ENCODE data around the gene PLSCR1.
"Not testable (repeated sequence)": the region's sequence is repeated elsewhere in the genome, so short reads cannot be mapped to it uniquely, and the experiment has no call there.

The PLSCR1 gene

GRCh38 chr3:146513386-146514051 is 30.9 kb downstream of the PLSCR1 start:
- no peak for DNase-seq (ENCODE audit: low spot score)

GRCh38 chr3:146511402-146512134 is 32.8 kb downstream of the PLSCR1 start:
- no peak for DNase-seq (ENCODE audit: low spot score)

- DNase-seq (ENCODE audit: low spot score), result no peak
These were observed 36.9 kb downstream of the PLSCR1 start for GRCh38 chr3:146507331-146508120.

DNA sequence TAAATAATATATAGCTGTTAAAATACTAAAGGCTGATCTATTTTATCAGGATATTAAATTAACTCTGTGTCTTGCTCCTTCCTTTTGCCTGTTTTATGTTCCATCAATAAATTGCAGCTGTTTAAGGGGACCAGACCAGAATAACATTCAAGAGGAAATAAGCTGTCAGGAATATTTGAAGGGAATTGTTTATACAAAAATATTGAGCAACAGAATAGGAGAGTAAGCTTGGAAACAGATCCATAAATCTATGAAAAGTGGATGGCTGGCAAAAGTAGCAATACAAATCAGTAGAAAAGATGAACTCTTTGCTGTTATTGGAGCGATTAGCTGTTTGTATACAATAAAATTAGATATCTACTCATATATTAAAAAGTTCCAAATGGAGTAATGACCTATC is 38.9 kb downstream of the PLSCR1 start:
- DNase-seq (ENCODE audit: low spot score), result no peak

DNA sequence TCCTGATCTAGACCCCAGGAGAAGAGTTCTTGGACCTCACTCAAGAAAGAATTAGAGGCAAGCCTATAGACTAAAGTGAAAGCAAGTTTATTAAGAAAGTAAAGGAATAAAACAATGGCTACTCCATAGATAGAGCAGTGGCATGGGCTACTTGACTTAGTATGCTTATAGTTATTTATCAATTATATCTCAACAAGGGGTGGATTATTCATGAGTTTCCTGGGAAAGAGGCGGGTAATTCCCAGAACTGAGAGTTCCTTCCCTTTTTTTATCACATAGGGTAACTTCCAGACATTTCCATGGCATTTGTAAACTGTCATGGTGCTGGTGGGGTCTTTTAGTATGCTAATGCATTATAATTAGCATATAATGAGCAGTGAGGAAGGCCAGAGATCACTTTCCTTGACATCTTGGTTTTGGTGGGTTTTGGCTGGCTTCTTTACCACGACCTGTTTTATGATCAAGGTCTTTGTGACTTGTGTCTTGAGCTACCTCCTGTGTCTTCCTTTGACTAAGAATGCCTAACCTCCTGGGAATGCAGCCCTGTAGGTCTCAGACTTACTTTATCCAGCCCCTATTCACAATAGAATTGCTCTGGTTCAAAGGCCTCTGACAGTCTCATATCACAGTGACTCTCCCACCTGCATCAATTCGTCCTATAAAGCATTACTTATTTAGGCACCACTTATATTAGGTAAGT is 39.8 kb downstream of the PLSCR1 start:
- DNase-seq (ENCODE audit: low spot score), result no peak

GRCh38 chr3:146503461-146504202 is 40.8 kb downstream of the PLSCR1 start:
- DNase-seq (ENCODE audit: low spot score), result peak; percentile 56

GRCh38 chr3:146502887-146503460 is 41.4 kb downstream of the PLSCR1 start:
- no peak for DNase-seq (ENCODE audit: low spot score)

DNA sequence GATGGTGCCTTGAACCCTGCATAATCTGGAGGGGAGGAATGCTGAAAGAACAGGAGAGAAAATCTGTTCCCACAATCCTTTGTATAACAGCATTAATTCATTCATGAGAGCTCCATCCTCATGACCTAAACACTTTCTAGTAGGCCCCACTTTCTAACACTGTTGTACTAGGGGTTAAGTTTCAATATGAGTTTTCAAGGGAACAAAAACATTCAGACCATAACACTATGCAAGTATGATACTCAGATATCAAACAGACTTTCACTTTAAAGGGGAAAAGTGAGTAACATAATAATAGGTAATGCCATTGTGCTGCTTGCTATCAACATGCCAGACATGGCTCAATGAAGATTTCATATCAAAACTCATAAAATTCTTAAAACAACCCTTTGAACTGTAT is 42.7 kb downstream of the PLSCR1 start:
- DNase-seq (ENCODE audit: low spot score), result no peak

DNA sequence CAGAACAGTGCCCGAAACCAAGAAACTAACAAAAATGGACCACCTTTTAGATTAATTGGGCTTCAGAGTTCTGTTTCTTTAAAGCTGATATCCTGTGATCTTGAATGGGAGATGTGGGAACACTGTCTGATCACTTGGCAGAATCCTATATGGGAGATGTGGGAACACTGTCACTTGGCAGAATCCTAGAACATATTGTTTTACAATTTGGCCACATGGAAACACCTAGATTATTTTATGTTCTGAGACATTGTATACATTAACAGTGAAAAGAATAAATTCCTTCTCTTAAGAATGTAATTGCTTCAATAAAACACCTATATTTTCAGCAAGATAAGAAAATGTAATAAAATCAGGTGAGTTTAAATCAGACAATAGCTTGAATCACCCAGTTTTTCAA is 44.7 kb downstream of the PLSCR1 start:
- no peak for DNase-seq (ENCODE audit: low spot score)

DNA sequence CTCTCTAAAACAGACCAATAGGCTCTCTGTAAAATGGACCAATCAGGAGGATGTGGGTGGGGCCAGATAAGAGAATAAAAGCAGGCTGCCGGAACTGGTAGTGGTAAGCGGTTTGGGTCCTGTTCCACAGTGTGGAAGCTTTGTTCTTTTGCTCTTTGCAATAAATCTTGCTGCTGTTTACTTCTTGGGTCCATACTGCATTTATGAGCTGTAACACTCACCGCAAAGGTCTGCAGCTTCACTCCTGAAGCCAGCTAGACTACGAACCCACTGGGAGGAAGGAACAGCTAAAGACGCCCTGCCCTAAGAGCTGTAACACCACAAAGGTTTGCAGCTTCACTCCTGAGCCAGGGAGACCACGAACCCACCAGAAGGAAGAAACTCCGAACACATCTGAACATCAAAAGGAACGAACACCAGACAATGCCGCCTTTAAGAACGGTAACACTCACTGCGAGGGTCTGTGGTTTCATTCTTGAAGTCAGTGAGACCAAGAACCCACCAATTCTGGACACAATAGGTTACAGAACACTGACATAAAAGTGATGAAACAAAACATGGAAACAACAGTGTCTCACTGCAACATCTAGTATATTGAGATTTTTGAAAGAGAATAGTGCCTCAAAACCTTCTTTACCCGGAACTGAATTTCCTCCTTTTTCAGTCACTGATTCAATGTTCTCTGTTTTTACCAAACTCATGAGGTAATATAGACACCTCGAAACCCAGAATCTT is 46.2 kb downstream of the PLSCR1 start:
- DNase-seq (ENCODE audit: low spot score), result no peak

DNA sequence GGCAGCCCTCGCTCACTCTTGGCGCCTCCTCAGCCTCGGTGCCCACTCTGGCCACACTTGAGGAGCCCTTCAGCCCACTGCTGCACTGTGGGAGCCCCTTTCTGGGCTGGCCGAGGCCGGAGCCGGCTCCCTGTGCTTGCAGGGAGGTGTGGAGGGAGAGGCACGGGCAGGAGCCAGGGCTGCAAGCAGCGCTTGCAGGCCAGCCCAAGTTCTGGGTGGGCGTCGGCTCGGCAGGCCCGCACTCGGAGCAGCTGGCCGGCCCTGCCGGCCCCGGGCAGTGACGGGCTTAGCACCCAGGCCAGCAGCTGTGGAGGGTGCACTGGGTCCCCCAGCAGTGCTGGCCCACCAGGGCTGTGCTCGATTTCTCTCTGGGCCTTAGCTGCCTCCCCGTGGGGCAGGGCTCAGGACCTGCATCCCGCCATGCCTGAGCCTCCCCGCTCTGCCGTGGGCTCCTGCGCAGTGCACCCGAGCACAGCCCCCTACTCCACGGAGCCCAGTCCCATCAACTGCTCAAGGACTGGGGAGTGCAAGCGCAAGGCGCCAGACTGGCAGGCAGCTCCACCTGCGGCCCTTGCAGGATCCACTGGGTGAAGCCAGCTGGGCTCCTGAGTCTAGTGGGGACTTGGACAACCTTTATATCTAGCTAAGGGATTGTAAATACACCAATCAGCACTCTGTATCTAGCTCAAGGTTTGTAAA is 47.1 kb downstream of the PLSCR1 start:
- DNase-seq (ENCODE audit: low spot score), result not testable (repeated sequence)

DNA sequence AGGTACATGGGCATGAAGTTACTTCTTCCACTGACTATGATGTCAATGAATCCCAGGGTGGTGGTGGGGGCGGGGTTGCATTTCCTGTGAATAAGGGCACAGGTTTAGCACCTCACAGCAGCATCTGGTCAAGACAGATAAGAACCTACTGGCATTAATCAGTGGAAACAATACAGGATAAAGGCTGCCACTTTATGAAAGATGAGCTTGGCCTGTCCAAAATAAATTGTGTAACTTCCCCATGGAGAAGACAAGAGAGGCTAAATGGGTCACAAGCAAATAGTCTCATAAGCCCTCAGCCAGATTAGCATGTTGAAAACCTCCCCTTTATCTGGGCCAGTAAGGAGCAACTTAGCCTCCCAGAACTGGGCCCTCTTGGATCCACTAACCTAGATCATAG is 47.7 kb downstream of the PLSCR1 start:
- no peak for DNase-seq (ENCODE audit: low spot score)

DNA sequence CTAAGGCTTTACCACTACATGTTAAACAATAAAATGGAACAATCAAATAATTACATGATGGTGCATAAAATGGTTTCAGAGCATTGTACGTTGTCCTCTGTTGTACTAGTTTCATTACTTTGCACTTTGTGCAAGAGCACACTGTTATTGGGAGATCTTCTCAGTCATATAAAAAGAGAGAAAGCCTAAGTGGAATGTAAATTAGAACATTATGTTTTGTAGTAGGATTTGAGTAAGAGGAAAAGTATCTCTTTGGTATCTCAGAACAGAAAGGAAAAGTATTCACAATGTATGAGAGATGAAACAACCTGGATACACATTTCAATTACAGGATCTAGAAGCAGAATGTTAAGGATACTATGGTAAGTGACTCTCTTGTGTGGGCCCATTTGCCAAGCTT is 48.2 kb downstream of the PLSCR1 start:
- DNase-seq (ENCODE audit: low spot score), result no peak

GRCh38 chr3:146493761-146494160 is 50.6 kb downstream of the PLSCR1 start:
- DNase-seq (ENCODE audit: low spot score), result no peak

- DNase-seq (ENCODE audit: low spot score), result no peak
These were observed 51.2 kb downstream of the PLSCR1 start for GRCh38 chr3:146493221-146493620.

DNA sequence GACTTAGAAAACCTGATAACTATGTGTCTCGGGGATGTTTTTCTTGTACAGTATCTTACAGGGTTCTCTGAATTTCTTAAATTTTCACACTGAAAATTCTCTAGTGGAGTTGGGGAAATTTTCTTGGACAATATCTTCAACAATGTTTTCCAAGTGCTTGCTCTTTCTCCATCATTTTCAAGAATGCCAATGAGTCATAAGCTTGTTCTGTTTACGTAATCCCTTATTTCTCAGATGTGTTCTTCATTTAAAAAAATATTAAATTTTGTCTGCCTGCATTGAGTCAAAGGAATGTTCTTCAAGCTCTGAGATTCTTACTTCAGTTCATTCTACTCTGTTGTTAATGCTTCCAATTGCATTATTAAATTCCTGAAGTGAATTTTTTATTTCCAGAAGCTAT is 53.1 kb downstream of the PLSCR1 start:
- DNase-seq (ENCODE audit: low spot score), result no peak

DNA sequence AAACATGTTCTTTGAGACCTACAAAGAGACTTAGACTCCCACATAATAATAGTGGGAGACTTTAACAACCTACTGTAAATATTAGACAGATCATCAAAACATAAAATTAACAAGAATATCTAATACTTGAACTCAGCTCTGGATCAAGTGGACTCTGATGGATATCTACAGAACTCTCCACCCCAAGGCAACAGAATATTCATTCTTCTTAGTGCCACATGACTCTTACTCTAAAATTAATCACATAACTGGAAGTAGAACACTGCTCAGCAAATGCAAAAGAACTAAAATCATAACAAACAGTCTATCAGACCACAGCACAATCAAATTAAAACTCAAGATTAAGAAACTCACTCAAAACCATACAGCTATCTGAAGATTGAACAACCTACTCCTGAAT is 59.1 kb downstream of the PLSCR1 start:
- DNase-seq (ENCODE audit: low spot score), result no peak

DNA sequence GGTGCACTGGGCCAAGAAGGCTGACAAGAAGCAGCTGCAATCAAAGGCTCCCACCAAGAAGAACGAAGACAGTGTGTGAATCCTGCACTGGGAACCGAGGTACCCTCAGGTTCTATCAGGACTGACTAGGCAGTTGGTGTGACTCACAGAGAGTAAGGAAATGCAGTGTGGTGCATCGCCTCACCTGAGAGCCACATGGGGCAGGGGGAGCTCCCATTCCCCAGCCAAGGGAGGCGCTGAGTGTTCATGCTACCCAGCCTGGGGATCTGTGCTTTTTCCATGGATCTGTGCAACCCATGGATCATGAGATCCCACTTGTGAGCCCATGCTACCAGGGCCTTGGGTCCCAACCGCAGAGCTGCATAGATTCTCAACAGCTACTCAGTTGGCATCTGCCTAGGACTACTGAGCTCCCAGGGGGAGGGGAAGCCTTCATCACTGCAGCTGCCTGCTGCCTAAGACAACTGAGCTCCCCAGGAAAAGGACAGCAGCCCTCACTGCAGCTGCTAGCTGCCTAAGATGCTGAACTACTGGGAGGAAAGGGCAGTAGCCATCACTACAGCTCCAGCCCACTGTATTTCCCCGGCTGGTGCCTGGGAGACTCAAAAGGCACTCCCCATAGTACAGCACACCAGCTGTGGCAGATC is 68.2 kb downstream of the PLSCR1 start:
- DNase-seq (ENCODE audit: low spot score), result no peak

DNA sequence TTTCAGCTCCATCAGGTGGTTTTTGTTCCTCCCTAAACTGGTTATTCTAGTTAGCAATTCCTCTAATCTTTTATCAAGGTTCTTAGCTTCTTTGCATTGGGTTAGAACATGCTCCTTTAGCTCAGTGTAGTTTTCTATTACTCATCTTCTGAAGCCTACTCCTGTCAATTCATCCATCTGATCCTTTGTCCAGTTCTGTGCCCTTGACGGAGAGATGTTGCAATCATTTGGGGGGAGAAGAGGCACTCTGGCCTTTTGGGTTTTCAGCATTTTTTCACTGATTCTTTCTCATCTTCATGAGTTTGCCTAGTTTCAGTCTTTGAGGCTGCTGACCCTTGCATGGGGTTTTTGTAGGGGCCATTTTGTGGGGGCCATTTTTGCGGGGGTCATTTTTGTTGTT is 69.4 kb downstream of the PLSCR1 start:
- DNase-seq (ENCODE audit: low spot score), result not testable (repeated sequence)

GRCh38 chr3:146473726-146474125 is 70.7 kb downstream of the PLSCR1 start:
- no peak for DNase-seq (ENCODE audit: low spot score)
